NCI-H774 (cell line): ENCODE data around the gene DLX3.

ENCODE experiments used
- DNase-seq: peaks from one replicate; lab custom pipeline; 2025; lab: John Stamatoyannopoulos, UW

DLX3 gene

DNA sequence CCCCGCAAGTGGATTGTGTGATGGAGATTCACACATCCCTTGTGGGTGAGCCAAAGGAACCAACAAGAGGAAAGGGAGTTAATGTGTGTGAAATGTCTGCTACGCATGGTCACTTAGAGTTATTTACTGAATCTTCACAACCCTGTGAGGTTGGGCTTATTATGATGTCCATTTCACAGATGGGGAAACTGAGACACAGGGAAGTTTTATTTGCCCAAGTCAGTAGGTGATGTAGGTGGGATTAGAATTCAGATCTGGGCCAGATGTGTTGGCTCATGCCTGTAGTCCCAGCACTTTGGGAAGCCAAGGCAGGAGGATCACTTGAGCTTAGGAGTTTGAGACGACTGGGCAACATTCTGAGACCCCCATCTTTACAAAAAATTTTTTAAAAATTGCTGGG lies 37.7 kb downstream of the DLX3 start:
- DNase-seq, result no peak

DNA sequence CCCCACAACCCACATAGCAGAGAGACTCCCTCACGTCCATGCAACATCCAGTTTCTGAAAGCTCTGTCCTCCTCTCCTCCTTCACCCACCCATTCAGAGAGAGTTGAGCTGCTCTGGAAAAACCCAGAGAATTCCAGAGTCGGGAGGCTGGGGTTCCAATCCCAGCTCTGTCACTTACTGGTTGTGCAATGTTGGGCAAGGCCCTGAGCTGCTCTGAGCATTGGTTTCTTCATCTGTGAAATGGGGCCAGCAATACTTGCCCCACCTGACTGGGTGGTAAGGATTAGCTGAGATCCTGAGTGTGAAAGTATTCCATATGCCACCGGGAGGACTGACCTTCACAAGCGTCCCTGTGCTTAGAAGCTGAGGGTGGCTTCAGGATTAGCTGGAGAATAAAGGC lies 38.2 kb downstream of the DLX3 start:
- no peak for DNase-seq

DNA sequence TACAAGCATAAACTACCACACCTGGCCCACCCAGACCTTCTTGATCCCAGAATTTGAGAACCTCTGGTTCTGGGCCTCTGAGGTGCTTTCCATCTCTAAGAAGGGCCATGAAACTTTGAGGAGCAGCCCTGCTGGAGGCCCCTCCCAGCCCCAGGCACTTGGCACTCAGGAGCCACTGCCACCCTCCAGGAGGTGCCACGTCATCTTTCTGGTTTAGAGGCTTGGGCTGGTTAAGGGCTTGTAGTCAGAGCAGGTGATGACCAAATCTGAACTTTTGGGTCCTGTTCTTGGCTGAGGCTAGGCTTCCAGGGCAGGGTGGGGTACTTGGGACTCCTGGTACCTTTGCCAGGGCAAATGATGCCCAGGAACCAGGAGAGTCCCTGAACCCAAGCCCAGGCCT lies 39.9 kb downstream of the DLX3 start:
- no peak for DNase-seq

DNA sequence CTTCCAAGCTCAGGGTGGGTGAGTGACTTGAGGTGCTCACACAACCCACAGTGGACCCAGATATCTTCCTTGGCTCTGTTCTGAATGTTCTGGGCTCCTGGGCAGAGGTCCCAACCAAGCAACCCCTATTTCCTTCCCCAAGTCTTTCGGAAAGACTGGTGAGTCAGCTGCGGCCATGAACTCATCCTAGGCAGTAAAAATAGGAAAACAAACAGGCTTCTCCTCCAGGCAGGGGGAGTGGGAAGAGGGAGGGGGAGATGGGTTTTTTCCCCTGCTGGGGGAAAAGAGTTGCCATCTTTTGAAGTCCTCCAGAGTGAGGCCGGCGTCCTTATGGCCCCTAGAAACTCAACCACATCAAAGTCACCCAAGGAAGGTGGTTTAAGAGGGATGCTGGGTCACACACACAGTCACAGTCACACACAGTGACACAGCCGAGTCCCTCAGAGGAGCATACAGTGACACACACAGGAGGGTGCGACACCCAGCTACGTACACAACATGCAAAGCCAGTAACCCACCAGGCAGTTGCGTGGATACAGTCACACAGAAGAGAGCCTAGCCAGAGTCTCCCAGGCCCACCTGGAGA lies 42.0 kb downstream of the DLX3 start:
- no peak for DNase-seq

DNA sequence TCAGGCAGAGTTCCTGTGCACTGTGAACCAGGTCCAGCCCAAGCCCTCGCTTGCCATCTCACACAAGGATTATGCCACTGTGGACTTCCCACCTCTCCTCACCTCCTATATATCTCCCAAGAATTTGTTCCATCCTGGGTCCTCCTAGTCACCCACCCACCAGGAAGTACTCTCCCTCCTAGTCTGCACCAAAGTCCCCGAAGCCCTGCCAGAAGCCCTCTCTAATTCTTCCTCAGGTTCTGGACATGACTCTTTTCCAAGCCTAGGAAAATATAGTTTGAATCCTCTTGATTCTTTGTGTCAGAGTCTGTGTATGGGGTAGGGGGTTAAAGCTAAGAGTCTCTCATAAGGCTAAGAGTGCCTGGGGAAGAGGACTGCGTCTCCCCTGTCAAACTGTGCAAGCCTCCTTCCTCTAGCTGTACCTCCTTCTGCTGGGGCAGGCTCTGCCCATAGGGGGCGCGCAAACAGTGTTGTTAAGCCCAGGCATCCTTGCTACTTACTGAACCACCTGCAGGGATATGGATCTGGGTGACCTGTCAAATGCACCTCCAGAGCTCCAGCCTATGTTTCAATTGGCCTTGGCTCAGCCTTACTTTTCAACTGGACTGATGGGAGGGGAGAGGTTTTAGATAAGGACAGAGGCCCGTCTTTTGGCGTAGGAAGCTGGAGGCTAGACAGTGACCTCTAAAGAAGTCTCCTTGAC lies 42.7 kb downstream of the DLX3 start:
- DNase-seq, result peak; percentile 51

DNA sequence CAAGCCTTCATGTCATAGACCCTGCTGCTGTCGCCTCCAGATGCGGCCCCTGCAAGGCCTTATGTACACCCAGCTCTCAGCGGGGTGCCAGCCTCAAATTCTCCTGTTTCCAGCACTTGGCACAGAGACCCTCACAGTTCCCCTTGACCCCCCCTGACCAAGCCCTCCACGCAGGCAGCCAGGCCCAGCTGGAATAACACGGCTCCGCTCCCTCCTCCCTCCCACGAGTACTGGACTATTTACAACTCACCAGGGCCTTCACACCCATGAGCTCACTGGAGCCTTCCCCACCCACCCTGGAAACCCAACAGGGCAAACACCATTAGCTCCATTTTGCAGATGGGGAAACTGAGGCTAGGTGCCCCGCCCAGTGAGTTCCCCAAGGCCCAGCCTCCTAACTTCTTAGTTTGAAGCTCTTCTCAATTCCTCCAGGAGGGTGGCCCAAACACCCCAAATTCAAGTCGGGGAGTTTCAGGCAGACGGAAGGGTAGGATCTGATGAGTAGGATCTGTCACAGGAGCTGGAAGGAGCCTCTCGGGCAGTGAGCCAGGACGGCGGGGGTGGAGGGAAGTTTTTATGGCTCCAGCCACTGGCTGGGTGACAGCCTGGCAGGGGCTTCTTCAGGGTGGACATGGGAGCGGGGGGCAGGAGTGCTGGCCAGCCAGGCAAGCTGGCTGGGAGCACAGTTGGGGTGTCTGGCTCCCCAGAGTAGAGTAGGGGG lies 43.5 kb downstream of the DLX3 start:
- DNase-seq, result no peak

DNA sequence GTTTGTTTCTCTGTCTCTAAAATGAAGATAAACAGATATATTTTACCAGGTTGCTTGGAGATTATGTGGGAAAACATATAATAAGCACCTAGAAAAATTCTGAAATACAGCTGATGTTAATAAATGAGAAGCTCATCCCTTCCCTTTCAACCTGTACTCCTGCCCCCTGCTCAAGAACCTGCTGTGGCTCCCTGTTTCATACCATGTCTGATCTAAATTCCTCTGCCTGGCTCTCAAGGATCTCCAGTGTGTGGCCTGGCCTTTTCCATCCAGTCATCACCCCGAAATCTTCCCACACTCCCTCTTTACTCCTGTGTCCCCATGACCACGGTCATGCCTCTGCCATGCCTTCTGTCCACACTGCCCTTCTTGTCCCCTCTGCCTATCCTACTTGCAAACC lies 45.4 kb downstream of the DLX3 start:
- no peak for DNase-seq

DNA sequence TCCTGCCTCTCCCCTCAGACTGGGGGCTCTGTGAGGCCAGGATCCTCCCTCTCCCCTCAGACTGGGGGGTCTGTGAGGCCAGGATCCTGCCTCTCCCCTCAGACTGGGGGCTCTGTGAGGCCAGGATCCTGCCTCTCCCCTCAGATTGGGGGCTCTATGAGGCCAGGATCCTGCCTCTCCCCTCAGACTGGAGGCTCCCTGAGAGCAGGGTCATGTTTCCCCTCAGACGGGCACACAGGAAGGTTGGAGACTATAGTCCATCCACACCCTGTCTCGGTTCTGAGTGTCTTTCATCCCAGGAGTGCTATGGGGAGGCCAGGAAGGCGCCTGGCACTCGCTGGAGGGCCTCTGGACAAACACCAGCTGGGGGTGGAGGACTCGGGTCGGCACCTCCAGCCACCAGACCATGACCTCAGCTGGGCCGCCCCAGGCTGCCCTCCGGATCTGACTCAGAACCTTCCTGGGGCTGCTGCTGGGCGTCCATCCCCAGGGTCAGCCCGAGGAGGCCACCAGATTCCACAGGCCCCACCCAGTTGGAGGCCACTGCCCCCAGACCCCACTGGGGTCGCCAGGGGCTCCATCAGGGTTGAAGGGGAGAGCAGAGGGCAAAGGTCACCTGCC lies 48.0 kb downstream of the DLX3 start:
- DNase-seq, result no peak

DNA sequence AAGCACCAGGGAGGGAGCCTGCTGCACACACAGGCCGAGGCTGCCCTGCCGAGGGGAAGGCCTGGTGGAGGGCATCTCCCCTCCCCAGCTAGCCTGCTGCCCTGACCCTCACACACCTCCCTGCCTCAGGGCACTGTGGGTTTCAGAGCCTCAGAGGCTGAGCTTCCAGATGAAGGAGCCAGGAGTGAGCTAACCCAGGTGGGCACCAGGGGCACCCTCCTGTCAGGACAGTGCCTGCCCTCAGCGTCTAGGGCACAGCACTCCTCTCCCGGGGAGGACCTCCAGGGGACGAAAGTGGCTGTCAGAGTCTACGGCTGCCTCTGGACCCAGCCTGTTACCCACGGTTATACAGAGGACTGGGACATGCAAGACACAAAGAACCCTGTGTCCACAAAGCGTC lies 48.8 kb downstream of the DLX3 start:
- no peak for DNase-seq

DNA sequence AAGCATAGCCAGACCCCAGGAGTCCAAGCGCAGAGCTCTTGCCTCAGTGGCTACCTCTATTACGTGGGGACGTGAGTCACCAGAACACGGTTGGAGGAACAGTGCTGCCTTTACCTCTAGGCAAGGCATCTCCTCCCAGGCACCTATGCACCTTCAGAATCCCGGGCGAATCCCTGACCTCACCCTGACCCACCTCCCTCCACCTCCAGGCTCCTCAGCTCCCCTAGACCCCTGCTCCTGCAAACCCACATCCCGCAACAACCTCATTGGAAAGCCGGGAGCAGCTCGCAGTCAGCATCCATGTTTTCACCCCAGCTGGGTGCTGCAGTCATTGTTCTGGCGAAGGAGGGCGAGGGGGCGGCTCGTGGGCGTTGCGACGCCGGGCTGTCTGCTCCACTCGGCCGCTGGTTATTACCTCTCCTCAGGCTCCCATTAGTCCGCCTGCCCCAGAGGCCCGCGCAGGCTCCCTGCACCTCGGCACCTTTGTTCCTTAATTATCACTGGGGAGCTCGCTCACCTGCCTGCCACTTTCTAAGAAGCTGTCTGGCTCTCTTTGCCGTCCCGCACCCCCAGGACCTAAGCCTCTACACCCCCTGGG lies 50.7 kb downstream of the DLX3 start:
- no peak for DNase-seq

DNA sequence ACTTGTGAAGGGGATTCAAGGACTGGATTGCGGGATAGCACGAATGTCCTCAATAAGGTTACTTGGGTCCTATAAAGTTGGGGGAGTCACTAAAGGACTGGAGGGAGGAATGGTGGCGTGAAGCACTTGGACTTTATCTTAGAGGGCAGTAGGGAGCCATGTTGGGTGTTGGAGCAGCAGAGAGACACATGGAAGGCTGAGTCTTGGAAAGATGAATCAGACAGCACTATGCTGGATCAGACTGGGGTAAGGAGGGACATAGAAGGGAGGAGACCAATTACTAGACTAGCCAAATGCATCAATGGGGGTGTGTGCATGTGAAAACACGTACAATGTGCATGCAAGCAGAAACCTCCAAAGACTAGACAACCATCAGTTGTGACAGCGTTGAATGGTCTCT lies 52.1 kb downstream of the DLX3 start:
- no peak for DNase-seq

DNA sequence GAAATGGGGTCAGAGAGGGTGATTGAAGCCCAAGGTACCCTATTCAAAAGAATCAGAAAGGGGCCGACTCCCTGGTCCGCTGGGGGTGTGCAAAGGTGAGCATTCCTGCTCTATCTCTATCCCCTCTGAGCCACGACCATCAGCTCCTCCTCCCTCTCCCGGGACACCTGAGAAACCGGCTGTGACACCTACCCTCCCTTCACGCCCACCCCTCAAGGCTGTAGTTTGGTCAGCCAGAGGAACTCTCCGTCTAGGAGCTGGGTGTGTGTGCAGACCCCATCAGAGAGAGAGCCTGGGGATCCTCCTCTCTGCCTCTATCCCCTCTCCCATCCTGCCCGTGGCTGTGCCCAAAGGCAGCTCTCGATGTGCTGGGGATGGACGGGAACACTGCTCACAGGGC lies 53.6 kb downstream of the DLX3 start:
- DNase-seq, result no peak
